ENCODE measurements around the gene CDIP1. TPM values are rescaled to one million over a fixed set of nuclear protein-coding genes. Genes with fewer than 3 reads are reported as not detected.
"Not testable (repeated sequence)": the region's sequence is repeated elsewhere in the genome, so short reads cannot be mapped to it uniquely, and the experiment has no call there.

The CDIP1 gene
- total RNA-seq, 2 donors from 2014 or later = 21.1 to 30.6 TPM

DNA sequence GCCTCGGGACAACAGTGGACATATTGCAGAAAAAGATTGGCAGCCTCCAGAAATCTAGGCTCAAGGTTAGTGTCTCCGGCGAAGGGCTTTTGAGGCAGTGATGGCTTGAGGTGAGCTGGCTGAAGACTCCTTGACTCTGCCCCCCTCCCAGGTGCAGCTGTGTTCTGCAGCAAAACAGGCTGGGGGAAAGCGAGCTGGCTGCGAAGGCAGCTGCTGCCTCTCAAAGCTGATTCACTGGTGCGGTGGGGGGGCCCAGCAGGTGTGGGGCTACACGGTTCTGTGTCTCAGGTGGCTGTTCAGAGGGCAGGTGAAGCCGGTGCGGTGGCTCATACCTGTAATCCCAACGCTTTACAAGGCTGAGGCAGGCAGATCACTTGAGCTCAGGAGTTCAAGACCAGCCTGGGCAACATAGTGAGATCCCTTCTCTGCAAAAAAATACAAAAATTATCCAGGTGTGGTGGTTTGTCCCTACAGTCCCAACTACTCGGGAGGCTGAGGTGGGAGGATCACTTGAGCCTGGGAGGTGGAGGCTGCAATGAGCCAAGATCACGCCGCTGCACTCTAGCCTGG lies 40.5 kb upstream of the CDIP1 start:
- Histone ChIP-seq H3K27ac (no peak overlapping the region), H3K9me3 (no peaks in the 10 kb centered on the region), H3K27me3 (replicated peaks; ENCODE audit: insufficient read depth) (no peaks in the 10 kb centered on the region), H3K36me3 (no peaks in the 10 kb centered on the region), H3K4me3 (no peak overlapping the region), H3K4me1 (replicated peaks) (no peaks in the 10 kb centered on the region)
- intact Hi-C loops (cut with DNase I) = no loop called here
- DNase-seq (ENCODE audit: low spot score) = no peak
- TF ChIP-seq, protein P1, sequence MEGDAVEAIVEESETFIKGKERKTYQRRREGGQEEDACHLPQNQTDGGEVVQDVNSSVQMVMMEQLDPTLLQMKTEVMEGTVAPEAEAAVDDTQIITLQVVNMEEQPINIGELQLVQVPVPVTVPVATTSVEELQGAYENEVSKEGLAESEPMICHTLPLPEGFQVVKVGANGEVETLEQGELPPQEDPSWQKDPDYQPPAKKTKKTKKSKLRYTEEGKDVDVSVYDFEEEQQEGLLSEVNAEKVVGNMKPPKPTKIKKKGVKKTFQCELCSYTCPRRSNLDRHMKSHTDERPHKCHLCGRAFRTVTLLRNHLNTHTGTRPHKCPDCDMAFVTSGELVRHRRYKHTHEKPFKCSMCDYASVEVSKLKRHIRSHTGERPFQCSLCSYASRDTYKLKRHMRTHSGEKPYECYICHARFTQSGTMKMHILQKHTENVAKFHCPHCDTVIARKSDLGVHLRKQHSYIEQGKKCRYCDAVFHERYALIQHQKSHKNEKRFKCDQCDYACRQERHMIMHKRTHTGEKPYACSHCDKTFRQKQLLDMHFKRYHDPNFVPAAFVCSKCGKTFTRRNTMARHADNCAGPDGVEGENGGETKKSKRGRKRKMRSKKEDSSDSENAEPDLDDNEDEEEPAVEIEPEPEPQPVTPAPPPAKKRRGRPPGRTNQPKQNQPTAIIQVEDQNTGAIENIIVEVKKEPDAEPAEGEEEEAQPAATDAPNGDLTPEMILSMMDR (IDR thresholded peaks at IDR 0.05) = no peak
- TF ChIP-seq POLR2AphosphoS5 (IDR thresholded peaks at IDR 0.05) (no peak), POLR2A (IDR thresholded peaks at IDR 0.05) (no peak)
- WGBS = 81% methylated on average over 13 of the region's 13 CpGs

DNA sequence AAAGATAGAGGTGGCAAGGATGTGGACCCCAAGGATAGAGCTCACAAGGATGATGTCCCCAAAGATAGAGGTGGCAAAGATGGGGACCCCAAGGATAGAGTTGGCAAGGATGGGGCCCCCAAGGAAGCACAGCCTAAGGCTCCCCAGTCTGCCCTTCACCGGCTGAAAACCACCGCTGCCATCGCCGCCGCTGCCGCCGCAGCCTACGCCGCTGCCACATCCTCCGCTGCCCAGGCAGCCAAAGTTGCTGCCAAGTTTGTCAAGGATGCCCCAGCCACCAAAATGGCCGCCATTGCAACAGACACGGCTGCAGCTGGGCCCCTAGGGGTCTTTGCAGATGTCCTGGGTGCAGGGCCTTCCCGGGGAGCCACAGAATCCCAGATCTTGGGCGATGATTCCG lies 37.4 kb upstream of the CDIP1 start:
- H3K27me3 ChIP-seq (replicated peaks; ENCODE audit: insufficient read depth) = no peaks in the 10 kb centered on the region
- H3K4me1 ChIP-seq (replicated peaks) = no peaks in the 10 kb centered on the region
- DNase-seq (ENCODE audit: low spot score) = no peak
- no peak overlapping the region for H3K4me3 ChIP-seq
- intact Hi-C loops (cut with DNase I) = no loop called here
- WGBS = 93% methylated on average over 12 of the region's 15 CpGs
- no peaks in the 10 kb centered on the region for H3K36me3 ChIP-seq
- no peak overlapping the region for H3K27ac ChIP-seq
- TF ChIP-seq, protein P1 (IDR thresholded peaks at IDR 0.05) = no peak
- TF ChIP-seq POLR2A (IDR thresholded peaks at IDR 0.05) = no peak
- TF ChIP-seq POLR2AphosphoS5 (IDR thresholded peaks at IDR 0.05) = no peak
- H3K9me3 ChIP-seq = no peaks in the 10 kb centered on the region

- Histone ChIP-seq H3K36me3 (no peaks in the 10 kb centered on the region), H3K4me1 (replicated peaks) (no peaks in the 10 kb centered on the region), H3K9me3 (no peaks in the 10 kb centered on the region), H3K27me3 (replicated peaks; ENCODE audit: insufficient read depth) (no peaks in the 10 kb centered on the region), H3K4me3 (no peak overlapping the region), H3K27ac (no peak overlapping the region)
- TF ChIP-seq POLR2A (IDR thresholded peaks at IDR 0.05) (no peak), POLR2AphosphoS5 (IDR thresholded peaks at IDR 0.05) (no peak)
- TF ChIP-seq, protein P1 (IDR thresholded peaks at IDR 0.05) = no peak
- 80% methylated on average over 4 of the region's 11 CpGs for WGBS
- intact Hi-C loops (cut with DNase I) = no loop called here
- DNase-seq (ENCODE audit: low spot score) = no peak
These were observed 36.5 kb upstream of the CDIP1 start for GRCh38 chr16:4574919-4575705.

- intact Hi-C loops (cut with DNase I); H3K9me3 ChIP-seq; H3K27me3 ChIP-seq (replicated peaks; ENCODE audit: insufficient read depth); H3K27ac ChIP-seq; H3K4me1 ChIP-seq (replicated peaks); H3K4me3 ChIP-seq; DNase-seq (ENCODE audit: low spot score); H3K36me3 ChIP-seq: not testable (repeated sequence)
- WGBS = 79% methylated on average over 7 of the region's 7 CpGs
These were observed 35.4 kb upstream of the CDIP1 start for GRCh38 chr16:4573926-4574325.

DNA sequence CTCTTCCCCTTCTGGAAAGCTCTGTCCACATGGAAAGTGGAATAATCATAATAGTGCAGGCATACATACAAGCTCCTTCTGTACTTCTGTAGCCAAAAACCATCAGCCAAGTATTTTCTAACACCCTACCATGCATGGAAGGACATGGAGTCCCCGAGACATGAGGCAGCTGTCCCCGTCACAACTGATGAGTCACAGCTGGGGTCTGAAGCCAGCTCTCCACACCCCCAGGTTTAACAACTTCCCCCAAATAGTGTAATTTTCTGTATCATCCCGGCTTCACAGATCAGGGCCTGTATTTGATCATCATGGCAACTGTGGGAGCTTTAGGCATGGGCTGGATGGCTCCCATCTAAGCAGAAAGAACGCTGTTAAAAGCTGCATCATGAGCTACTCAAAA lies 34.1 kb upstream of the CDIP1 start:
- Histone ChIP-seq H3K27ac (no peak overlapping the region), H3K4me3 (no peak overlapping the region), H3K9me3 (no peaks in the 10 kb centered on the region), H3K36me3 (no peaks in the 10 kb centered on the region), H3K4me1 (replicated peaks) (no peaks in the 10 kb centered on the region), H3K27me3 (replicated peaks; ENCODE audit: insufficient read depth) (no peaks in the 10 kb centered on the region)
- no peak for DNase-seq (ENCODE audit: low spot score)
- no peak for TF ChIP-seq POLR2AphosphoS5 (IDR thresholded peaks at IDR 0.05)
- intact Hi-C loops (cut with DNase I) = no loop called here
- 46% methylated on average over 4 of the region's 4 CpGs for WGBS

Measured in prostate gland (tissue), 2 donors.